Neural cell (in vitro differentiated cells): ENCODE measurements around the gene ERMARD. TPM values are rescaled to one million over a fixed set of nuclear protein-coding genes. Genes with fewer than 3 reads are reported as not detected.

Source experiments
- H2AFZ ChIP-seq: fragments of 200-600, 300-800 bp; sonication (generic), shearing (Covaris generic); 2 replicates; pipeline ENCODE4 v1.6.0; 2014; ENCODE audit warnings: low read depth, mild to moderate bottlenecking, antibody characterized with exemption, low read length, moderate library complexity
- H3F3A ChIP-seq: fragments of 200-600 bp; shearing (Covaris generic); 2 replicates; pipeline ENCODE4 v1.6.1; 2016; ENCODE audit warnings: mild to moderate bottlenecking, moderate library complexity, mixed read lengths, antibody characterized with exemption, low read length; ENCODE audit not compliant: insufficient read depth, poor library complexity, severe bottlenecking
- H3K27ac ChIP-seq: fragments of 200-600, 300-800 bp; sonication (generic), shearing (Covaris generic); 2 replicates; pipeline ENCODE4 v1.5.1; 2014; ENCODE audit warnings: mild to moderate bottlenecking, low read length, moderate library complexity
- H3K27me3 ChIP-seq: fragments of 300-800, 200-600 bp; sonication (generic), shearing (Covaris generic); 2 replicates; pipeline ENCODE4 v1.6.0; 2014; ENCODE audit warnings: mild to moderate bottlenecking, low read depth, low read length, moderate library complexity; ENCODE audit not compliant: insufficient read depth
- H3K36me3 ChIP-seq: fragments of 300-800, 200-600 bp; sonication (generic), shearing (Covaris generic); 2 replicates; pipeline ENCODE4 v1.5.1; 2014; ENCODE audit warnings: mild to moderate bottlenecking, antibody characterized with exemption, low read length, moderate library complexity; ENCODE audit not compliant: insufficient read depth
- H3K4me2 ChIP-seq: fragments of 300-800, 200-600 bp; sonication (generic), shearing (Covaris generic); 2 replicates; pipeline ENCODE4 v1.6.0; 2014; ENCODE audit warnings: mild to moderate bottlenecking, low read length
- H3K4me3 ChIP-seq: fragments of 300-800, 200-600 bp; sonication (generic), shearing (Covaris generic); 2 replicates; pipeline ENCODE4 v1.5.1; 2014; ENCODE audit warnings: mild to moderate bottlenecking, low read length, moderate library complexity
- H3K79me2 ChIP-seq: fragments of 200-600 bp; shearing (Covaris generic); replicated peaks from 2 replicates; pipeline ENCODE4 v1.6.0; 2014; ENCODE audit warnings: mild to moderate bottlenecking, low read length, moderate library complexity; ENCODE audit not compliant: insufficient read depth
- H3K9ac ChIP-seq: fragments of 300-800, 200-600 bp; sonication (generic), shearing (Covaris generic); 2 replicates; pipeline ENCODE4 v1.6.1; 2016; ENCODE audit warnings: mild to moderate bottlenecking, low read length, mixed read lengths
- H3K9me2 ChIP-seq: fragments of 200-600 bp; shearing (Covaris generic); 2 replicates; pipeline ENCODE4 v1.6.1; 2016; ENCODE audit warnings: mild to moderate bottlenecking, low read length, mixed read lengths; ENCODE audit not compliant: insufficient read depth
- H3K9me3 ChIP-seq: fragments of 200-600, 300-800 bp; sonication (generic), shearing (Covaris generic); 2 replicates; pipeline ENCODE4 v1.6.1; 2016; ENCODE audit warnings: mild to moderate bottlenecking, mixed run types, low read length, moderate library complexity, mixed read lengths
- H4K20me1 ChIP-seq: fragments of 200-600 bp; shearing (Covaris generic); 2 replicates; pipeline ENCODE4 v1.6.1; 2016; ENCODE audit warnings: mild to moderate bottlenecking, mixed run types; ENCODE audit not compliant: insufficient read depth
- EP300 ChIP-seq: fragments of 450-650 bp; conservative IDR thresholded peaks from 2 replicates; pipeline ENCODE4 v1.6.1; 2014; ENCODE audit warnings: antibody characterized with exemption, mild to moderate bottlenecking, moderate library complexity; ENCODE audit not compliant: poor library complexity, severe bottlenecking
- EZH2 ChIP-seq: fragments of 200-600, 300-800 bp; shearing (Covaris generic), sonication (generic); IDR thresholded peaks from 2 replicates; pipeline ENCODE4 v1.6.1; 2014; ENCODE audit warnings: antibody characterized with exemption, low read length, borderline replicate concordance, mild to moderate bottlenecking; ENCODE audit not compliant: insufficient read depth, poor library complexity, severe bottlenecking
- MXI1 ChIP-seq: fragments of 450-650 bp; conservative IDR thresholded peaks from 2 replicates; pipeline ENCODE4 v1.6.1; 2014; ENCODE audit warnings: antibody characterized with exemption, mild to moderate bottlenecking; ENCODE audit not compliant: poor library complexity, severe bottlenecking
- POLR2AphosphoS5 ChIP-seq: IDR thresholded peaks from 2 replicates; pipeline ENCODE4 v1.6.1; 2012
- RAD21 ChIP-seq: fragments of 450-650 bp; conservative IDR thresholded peaks from 2 replicates; pipeline ENCODE4 v1.6.1; 2014; ENCODE audit warnings: antibody characterized with exemption, mild to moderate bottlenecking, moderate library complexity
- SMC3 ChIP-seq: fragments of 450-650 bp; conservative IDR thresholded peaks from 2 replicates; pipeline ENCODE4 v1.6.1; 2014; ENCODE audit warnings: antibody characterized with exemption, mild to moderate bottlenecking, moderate library complexity; ENCODE audit not compliant: poor library complexity
- TAF1 ChIP-seq: IDR thresholded peaks from 2 replicates; pipeline ENCODE4 v1.6.1; 2012; ENCODE audit warnings: low read depth
- polyA plus RNA-seq: library from polyadenylated mRNA; depleted of rRNA; stranded (reverse); fragments of >200 nt; gene quantifications from 2 replicates; pipeline ENCODE4 v1.2.3, GENCODE V29; 2014
- TF ChIP-seq, protein P1 (sequence below): IDR thresholded peaks from 2 replicates; pipeline ENCODE4 v1.6.1; 2012; ENCODE audit warnings: borderline replicate concordance
- TF ChIP-seq, protein P2 (sequence below): fragments of 450-650 bp; IDR thresholded peaks from 2 replicates; pipeline ENCODE4 v1.5.1; 2014; ENCODE audit warnings: antibody characterized with exemption, mild to moderate bottlenecking, moderate library complexity; ENCODE audit not compliant: poor library complexity, severe bottlenecking

ERMARD gene
- polyA plus RNA-seq, 1 donor from 2014 or later, result 51.2 TPM

DNA sequence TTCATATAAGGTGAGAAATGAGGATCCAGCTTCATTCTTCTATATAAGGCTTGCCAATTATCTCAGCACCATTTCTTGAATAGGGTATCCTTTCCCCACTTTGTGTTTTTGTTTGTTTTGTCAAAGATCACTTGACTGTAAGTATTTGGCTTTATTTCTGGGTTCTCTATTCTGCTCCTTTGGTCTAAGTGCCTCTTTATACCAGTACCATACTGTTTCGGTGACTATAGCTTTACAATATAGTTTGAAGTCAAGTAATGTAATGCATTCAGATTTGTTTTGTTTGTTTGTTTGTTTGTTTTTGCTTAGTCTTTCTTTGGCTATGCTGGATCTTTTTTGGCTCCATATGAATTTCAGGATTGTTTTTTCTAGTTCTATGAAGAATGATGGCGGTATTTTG is 64.6 kb downstream of the ERMARD start:
- peaks cover 10% of the 10 kb centered on the region for H3K9me3 ChIP-seq
- H3K27me3 ChIP-seq, result no peaks in the 10 kb centered on the region
- TF ChIP-seq POLR2AphosphoS5 (no peak), RAD21 (no peak), MXI1 (no peak), SMC3 (no peak), TAF1 (no peak), EZH2 (no peak), EP300 (no peak)
- TF ChIP-seq, protein P1, sequence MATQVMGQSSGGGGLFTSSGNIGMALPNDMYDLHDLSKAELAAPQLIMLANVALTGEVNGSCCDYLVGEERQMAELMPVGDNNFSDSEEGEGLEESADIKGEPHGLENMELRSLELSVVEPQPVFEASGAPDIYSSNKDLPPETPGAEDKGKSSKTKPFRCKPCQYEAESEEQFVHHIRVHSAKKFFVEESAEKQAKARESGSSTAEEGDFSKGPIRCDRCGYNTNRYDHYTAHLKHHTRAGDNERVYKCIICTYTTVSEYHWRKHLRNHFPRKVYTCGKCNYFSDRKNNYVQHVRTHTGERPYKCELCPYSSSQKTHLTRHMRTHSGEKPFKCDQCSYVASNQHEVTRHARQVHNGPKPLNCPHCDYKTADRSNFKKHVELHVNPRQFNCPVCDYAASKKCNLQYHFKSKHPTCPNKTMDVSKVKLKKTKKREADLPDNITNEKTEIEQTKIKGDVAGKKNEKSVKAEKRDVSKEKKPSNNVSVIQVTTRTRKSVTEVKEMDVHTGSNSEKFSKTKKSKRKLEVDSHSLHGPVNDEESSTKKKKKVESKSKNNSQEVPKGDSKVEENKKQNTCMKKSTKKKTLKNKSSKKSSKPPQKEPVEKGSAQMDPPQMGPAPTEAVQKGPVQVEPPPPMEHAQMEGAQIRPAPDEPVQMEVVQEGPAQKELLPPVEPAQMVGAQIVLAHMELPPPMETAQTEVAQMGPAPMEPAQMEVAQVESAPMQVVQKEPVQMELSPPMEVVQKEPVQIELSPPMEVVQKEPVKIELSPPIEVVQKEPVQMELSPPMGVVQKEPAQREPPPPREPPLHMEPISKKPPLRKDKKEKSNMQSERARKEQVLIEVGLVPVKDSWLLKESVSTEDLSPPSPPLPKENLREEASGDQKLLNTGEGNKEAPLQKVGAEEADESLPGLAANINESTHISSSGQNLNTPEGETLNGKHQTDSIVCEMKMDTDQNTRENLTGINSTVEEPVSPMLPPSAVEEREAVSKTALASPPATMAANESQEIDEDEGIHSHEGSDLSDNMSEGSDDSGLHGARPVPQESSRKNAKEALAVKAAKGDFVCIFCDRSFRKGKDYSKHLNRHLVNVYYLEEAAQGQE, result no peak
- TF ChIP-seq, protein P2, sequence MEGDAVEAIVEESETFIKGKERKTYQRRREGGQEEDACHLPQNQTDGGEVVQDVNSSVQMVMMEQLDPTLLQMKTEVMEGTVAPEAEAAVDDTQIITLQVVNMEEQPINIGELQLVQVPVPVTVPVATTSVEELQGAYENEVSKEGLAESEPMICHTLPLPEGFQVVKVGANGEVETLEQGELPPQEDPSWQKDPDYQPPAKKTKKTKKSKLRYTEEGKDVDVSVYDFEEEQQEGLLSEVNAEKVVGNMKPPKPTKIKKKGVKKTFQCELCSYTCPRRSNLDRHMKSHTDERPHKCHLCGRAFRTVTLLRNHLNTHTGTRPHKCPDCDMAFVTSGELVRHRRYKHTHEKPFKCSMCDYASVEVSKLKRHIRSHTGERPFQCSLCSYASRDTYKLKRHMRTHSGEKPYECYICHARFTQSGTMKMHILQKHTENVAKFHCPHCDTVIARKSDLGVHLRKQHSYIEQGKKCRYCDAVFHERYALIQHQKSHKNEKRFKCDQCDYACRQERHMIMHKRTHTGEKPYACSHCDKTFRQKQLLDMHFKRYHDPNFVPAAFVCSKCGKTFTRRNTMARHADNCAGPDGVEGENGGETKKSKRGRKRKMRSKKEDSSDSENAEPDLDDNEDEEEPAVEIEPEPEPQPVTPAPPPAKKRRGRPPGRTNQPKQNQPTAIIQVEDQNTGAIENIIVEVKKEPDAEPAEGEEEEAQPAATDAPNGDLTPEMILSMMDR, result no peak
- no peaks in the 10 kb centered on the region for H4K20me1 ChIP-seq
- no peak overlapping the region for H3K9ac ChIP-seq
- H3K9me2 ChIP-seq, result no peaks in the 10 kb centered on the region
- H3F3A ChIP-seq, result no peaks in the 10 kb centered on the region
- no peak overlapping the region for H3K4me2 ChIP-seq
- H3K4me3 ChIP-seq, result no peak overlapping the region
- H3K79me2 ChIP-seq, result no peaks in the 10 kb centered on the region
- H3K27ac ChIP-seq, result no peak overlapping the region
- no peaks in the 10 kb centered on the region for H3K36me3 ChIP-seq
- H2AFZ ChIP-seq, result no peak overlapping the region

DNA sequence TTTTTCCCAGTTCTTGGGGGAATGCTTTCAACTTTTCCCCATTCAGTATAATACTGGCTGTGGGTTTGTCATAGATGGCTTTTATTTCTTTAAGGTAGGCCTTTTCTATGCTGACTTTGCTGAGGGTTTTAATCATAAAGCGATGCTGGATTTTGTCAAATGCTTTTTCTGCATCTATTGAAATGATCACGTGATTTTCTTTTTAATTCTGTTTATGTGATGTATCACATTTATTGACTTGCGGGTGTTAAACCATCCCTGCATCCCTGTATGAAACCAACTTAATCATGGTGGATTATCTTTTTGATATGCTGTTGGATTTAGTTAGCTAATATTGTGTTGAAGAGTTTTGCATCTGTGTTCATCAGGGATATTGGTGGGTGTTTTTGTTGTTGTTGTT is 65.6 kb downstream of the ERMARD start:
- Histone ChIP-seq H3K4me3 (no peak overlapping the region), H3K27me3 (no peaks in the 10 kb centered on the region), H3K79me2 (no peaks in the 10 kb centered on the region), H3K9ac (no peak overlapping the region), H2AFZ (no peak overlapping the region), H3K9me2 (no peaks in the 10 kb centered on the region), H3K9me3 (peaks cover 10% of the 10 kb centered on the region), H3K4me2 (no peak overlapping the region), H3F3A (no peaks in the 10 kb centered on the region), H3K36me3 (no peaks in the 10 kb centered on the region), H3K27ac (no peak overlapping the region), H4K20me1 (no peaks in the 10 kb centered on the region)
- TF ChIP-seq POLR2AphosphoS5 (no peak), TAF1 (no peak), MXI1 (no peak), EZH2 (no peak), EP300 (no peak), SMC3 (no peak), RAD21 (no peak)
- TF ChIP-seq, protein P1, result no peak
- TF ChIP-seq, protein P2, result no peak
